Activated CD8-positive, alpha-beta memory T cell treated with anti-CD3 and anti-CD28 coated beads, Interleukin-2, amount 10 ng/mL, durations not matched to agents 7 days and 5 days (primary cell): ENCODE measurements around the gene ALX3. TPM values are rescaled to one million over a fixed set of nuclear protein-coding genes. Genes with fewer than 3 reads are reported as not detected.

Experiments used
- ATAC-seq: fragments of 150-1000 bp; cut with Tn5 transposase; one replicate; pipeline ENCODE4 v1.10.0; 2021; ENCODE audit warnings: moderate library complexity
- CTCF ChIA-PET: fragments of 350-600 bp; sonication (Branson Sonifier 250); formaldehyde crosslinking; loops from one replicate; lab custom pipeline; 2021; ENCODE audit warnings: antibody characterized with exemption; lab: Charles Lee
- DNase-seq: peaks from one replicate; pipeline ENCODE4 v3.0.0-alpha.2; 2020
- H3K27ac Mint-ChIP-seq: one replicate; pipeline ENCODE4 v1.8.0; 2021; ENCODE audit warnings: mild to moderate bottlenecking, mixed read lengths
- H3K27me3 Mint-ChIP-seq: one replicate; pipeline ENCODE4 v1.8.0; 2021; ENCODE audit warnings: mixed read lengths
- H3K36me3 Mint-ChIP-seq: one replicate; pipeline ENCODE4 v1.8.0; 2021; ENCODE audit warnings: mild to moderate bottlenecking, mixed read lengths
- H3K4me1 Mint-ChIP-seq: one replicate; pipeline ENCODE4 v1.8.0; 2021; ENCODE audit warnings: mixed read lengths
- H3K4me3 Mint-ChIP-seq: one replicate; pipeline ENCODE4 v1.8.0; 2021; ENCODE audit warnings: mild to moderate bottlenecking, moderate library complexity, mixed read lengths
- H3K9me3 Mint-ChIP-seq: one replicate; pipeline ENCODE4 v1.8.0; 2022; ENCODE audit warnings: low read depth, mixed read lengths
- total RNA-seq, 2 experiments: library from RNA; stranded (reverse); gene quantifications; one replicate each; pipeline ENCODE4 v1.2.3, GENCODE V29; 2021

The ALX3 gene
- total RNA-seq, 2 experiments from 2014 or later = not detected

- Mint-ChIP-seq H3K36me3 (peaks cover 39% of the 10 kb centered on the region), H3K9me3 (no peaks in the 10 kb centered on the region), H3K27me3 (no peaks in the 10 kb centered on the region), H3K4me1 (no peaks in the 10 kb centered on the region), H3K4me3 (no peak overlapping the region), H3K27ac (no peak overlapping the region)
- ATAC-seq = no peak
- CTCF ChIA-PET = interaction anchor here (1.3 to 4.7 kb wide), 3 partner anchors 9 to 14 kb away, joined by 3 to 30 read pairs (median 5); partner anchors contain the start of gene STRIP1
- DNase-seq = no peak
These were observed 50.7 kb downstream of the ALX3 start for GRCh38 chr1:110019770-110020169.

GRCh38 chr1:110018396-110018795, 52.1 kb downstream of the ALX3 start:
- no peaks in the 10 kb centered on the region for H3K27me3 Mint-ChIP-seq
- DNase-seq (no peak), ATAC-seq (no peak)
- CTCF ChIA-PET = interaction anchor here (1.2 to 4.7 kb wide), 2 partner anchors 11 to 378 kb away, joined by 4 to 30 read pairs; no protein-coding TSS in a partner anchor
- H3K4me3 Mint-ChIP-seq = no peak overlapping the region
- H3K36me3 Mint-ChIP-seq = peaks cover 38% of the 10 kb centered on the region
- H3K4me1 Mint-ChIP-seq = no peaks in the 10 kb centered on the region
- H3K9me3 Mint-ChIP-seq = no peaks in the 10 kb centered on the region
- no peak overlapping the region for H3K27ac Mint-ChIP-seq

DNA sequence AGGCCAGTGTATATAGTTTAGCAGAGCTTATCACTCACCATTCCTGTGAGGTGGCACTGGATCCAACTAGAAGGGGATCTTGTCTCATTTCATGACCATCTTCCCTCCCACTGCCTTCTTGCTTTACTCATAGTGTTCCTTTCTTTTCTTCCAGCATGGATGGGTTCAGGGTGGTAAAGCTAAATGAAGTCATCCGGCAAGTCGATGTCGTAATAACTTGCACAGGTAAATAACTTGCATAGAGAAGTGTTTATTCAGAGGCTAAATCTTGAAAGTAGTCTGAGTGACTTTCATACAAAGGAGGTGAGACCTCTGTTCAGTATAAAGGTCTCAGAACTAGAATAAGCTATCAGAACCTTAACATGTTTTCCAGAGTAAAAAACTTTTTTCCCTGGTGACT, 52.7 kb downstream of the ALX3 start:
- H3K27me3 Mint-ChIP-seq = no peaks in the 10 kb centered on the region
- H3K4me1 Mint-ChIP-seq = no peaks in the 10 kb centered on the region
- no peak overlapping the region for H3K4me3 Mint-ChIP-seq
- peaks cover 40% of the 10 kb centered on the region for H3K36me3 Mint-ChIP-seq
- H3K27ac Mint-ChIP-seq = no peak overlapping the region
- CTCF ChIA-PET = interaction anchor here (1.2 to 4.7 kb wide), 2 partner anchors 12 to 378 kb away, joined by 4 to 30 read pairs; no protein-coding TSS in a partner anchor
- DNase-seq (no peak), ATAC-seq (no peak)
- H3K9me3 Mint-ChIP-seq = no peaks in the 10 kb centered on the region

DNA sequence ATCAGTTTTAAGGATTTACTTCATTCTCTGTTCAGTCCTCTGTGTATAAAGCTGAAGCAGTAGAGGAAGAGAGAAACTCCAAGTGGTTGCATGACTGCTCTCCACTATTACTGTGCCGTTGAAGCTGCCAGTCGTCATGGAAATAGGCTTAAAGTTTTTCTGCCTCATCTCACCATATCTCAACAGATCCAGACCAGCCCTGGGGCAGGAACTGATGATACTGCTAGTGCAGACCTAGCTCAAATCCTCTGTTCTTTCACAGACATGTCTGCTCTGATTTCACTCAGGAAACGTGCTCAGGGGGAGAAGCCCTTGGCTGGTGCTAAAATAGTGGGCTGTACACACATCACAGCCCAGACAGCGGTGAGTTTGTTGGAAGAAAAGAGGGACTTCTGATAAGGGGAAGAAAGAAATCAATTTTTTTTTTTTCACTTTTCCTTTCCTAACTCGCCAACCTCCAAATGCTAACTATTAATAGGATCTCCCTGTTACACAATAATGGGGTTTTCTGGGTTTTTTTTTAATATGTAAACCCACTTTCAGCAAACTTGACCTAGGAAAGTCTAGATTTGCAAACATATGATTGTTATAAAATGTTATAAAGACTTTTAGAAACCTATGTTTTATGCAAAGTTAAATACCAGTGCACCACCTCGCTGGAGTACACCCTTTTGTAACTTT, 58.2 kb downstream of the ALX3 start:
- Mint-ChIP-seq H3K4me1 (peaks cover 4% of the 10 kb centered on the region), H3K27ac (peak overlapping the region; percentile 6), H3K9me3 (no peaks in the 10 kb centered on the region), H3K27me3 (no peaks in the 10 kb centered on the region), H3K4me3 (no peak overlapping the region), H3K36me3 (peaks cover 27% of the 10 kb centered on the region)
- DNase-seq (no peak), ATAC-seq (no peak)
- CTCF ChIA-PET = interaction anchor here (0.9 to 5.2 kb wide), 12 partner anchors 10 to 479 kb away, joined by 3 to 43 read pairs (median 6); partner anchors contain the start of gene AHCYL1

- Mint-ChIP-seq H3K4me1 (peaks cover 4% of the 10 kb centered on the region), H3K36me3 (peaks cover 24% of the 10 kb centered on the region), H3K27ac (peak overlapping the region; percentile 65), H3K9me3 (no peaks in the 10 kb centered on the region), H3K4me3 (no peak overlapping the region), H3K27me3 (no peaks in the 10 kb centered on the region)
- DNase-seq (peak; percentile 62), ATAC-seq (peak; percentile 97)
- CTCF ChIA-PET = interaction anchor here (0.7 to 5.2 kb wide), 19 partner anchors 8 to 479 kb away, joined by 3 to 43 read pairs (median 5); partner anchors contain the start of gene AHCYL1
These were observed 58.9 kb downstream of the ALX3 start for GRCh38 chr1:110011527-110012041.

Other genes with a start within 250 kb of the ALX3 start
- gene CSF1, start 159.8 kb downstream of the ALX3 start, total RNA-seq = 100 to 1,000 TPM in 1 of 2 experiments, 10 to 100 TPM in 1; 77.6 to 143 TPM
- 10 to 100 TPM; 67.6 to 70.0 TPM for gene AHCYL1, start 85.9 kb downstream of the ALX3 start, total RNA-seq
- gene STRIP1, start 36.0 kb downstream of the ALX3 start, total RNA-seq = 10 to 100 TPM; 40.4 to 40.8 TPM
- gene UBL4B, start 41.8 kb upstream of the ALX3 start, total RNA-seq = not detected
- gene SLC6A17, start 79.8 kb upstream of the ALX3 start, total RNA-seq = not detected
- gene KCNC4, start 139.6 kb upstream of the ALX3 start, total RNA-seq = 1 to 10 TPM; 4.8 to 9.6 TPM